Measurements from ENCODE around the gene ANKS1A.

ANKS1A gene

DNA sequence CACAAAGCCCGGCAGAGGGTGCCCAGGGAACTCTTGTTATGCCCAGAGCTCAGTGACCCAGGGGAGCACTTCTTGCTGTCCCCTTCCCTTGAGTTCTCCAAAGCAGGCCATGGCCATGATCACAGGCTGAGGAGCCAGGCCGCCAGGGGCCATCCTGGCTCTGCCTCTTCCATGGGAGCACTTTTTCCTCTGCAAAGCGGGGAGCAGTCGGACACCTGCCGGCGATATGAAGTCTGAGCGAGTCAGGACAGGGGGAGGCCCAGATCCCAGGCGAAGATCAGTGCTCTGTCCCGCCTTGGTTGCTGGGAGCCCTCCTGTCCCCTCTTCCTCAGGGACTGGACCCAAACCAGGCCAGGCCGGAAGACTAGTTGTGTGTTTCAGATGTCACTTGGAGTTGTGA is 184.2 kb downstream of the ANKS1A start:
- no peak for DNase-seq

- DNase-seq, result no peak
Measured at GRCh38 chr6:35073766-35074471, 184.9 kb downstream of the ANKS1A start.

DNA sequence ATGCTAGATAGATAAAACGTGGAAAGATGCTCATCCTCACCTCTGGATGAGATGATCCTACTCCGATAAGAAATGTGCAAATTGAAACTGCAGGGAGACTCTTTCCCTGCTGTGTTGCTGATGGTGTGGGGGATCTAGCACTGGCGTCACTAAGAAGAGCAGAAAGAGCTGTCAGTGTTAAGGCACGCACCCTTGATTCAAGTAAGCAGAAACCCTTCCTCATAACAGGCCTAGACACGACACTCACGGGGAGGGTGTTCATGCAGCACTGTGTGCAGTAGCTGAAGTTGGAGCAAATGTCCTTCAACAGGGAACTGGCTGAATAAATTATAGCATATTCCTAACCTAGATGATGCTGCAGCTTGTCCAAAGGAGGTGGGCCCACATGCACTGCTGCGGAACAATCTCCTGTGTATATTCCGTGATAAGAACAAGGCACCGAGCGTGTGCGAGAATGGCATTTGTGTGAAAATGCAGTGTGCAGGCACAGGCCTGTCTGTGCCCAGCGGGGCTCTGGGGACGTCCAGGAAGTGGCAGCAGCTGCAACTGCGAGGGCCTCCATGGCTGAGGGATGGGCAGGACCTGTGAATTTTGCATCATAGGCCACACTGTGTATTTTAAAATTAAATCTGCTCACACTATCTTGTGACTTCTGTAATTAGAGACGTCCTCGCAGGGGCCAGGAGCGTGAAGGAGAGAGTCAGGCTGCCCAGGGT is 188.1 kb downstream of the ANKS1A start:
- DNase-seq, result no peak

GRCh38 chr6:35077713-35078105 is 188.7 kb downstream of the ANKS1A start:
- DNase-seq, result no peak

- no peak for DNase-seq
Measured at GRCh38 chr6:35078226-35078850, 189.3 kb downstream of the ANKS1A start.

GRCh38 chr6:35078896-35079295 is 189.8 kb downstream of the ANKS1A start:
- DNase-seq, result no peak

DNA sequence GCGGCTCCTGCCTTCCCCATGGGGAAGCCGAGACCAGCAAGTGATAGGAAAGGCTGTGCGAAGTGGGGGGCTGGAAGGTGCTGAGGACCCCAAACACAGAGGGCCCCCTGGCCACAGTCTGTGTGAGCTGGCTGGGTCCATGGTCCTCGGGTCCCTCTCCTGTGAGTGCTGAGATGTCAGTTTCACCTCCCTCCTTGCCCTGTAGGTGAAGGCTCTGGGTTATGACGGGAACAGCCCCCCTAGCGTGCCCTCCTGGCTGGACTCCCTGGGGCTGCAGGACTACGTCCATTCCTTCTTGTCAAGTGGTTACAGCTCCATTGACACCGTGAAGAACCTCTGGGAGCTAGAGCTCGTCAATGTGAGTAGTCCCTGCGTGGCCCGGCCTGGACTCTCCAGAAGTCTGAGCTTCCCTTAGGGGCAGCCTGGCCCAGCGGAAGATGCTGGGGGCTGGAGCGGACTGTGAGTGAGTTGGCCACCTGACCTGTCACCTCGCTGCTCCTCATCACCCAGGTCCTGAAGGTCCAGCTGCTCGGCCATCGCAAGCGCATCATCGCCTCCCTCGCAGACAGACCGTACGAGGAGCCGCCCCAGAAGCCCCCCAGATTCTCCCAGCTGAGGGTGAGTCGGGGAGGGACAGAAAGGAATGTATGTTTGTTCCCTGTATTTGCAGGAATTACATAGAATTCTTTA is 190.4 kb downstream of the ANKS1A start:
- DNase-seq, result no peak

DNA sequence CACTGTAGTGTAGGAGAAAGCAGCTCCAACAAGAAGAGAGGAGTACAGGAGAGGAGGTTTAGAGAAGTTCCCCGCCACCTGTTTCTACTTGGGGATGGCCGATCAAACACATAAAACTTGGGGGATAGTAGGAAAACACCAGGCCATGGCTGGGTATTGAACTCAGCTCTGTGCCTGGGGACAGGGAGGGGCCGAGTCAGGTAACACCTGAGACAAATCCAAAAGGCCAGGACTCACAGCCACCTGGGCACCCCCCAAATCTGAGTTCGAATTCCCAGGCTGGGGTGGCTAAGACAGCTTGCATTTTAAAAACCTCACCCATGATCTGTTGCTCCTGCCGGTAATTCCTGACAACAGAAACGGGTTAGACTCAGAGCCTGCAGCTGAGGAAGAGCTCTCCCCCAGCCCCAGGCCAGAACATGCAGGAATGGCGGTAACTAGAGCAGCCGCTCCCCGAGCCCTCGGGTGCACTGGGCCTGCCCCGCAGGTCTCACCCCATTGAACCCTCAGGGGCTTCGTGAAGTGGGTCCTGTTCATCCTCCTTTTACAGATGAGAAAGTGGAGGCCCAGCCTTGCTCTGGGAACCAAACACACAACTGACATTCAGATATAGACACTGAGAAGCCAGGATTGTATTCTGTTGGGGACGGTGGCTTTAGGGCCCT is 191.1 kb downstream of the ANKS1A start:
- DNase-seq, result no peak

- no peak for DNase-seq
Measured at GRCh38 chr6:35080821-35081425, 191.9 kb downstream of the ANKS1A start.

DNA sequence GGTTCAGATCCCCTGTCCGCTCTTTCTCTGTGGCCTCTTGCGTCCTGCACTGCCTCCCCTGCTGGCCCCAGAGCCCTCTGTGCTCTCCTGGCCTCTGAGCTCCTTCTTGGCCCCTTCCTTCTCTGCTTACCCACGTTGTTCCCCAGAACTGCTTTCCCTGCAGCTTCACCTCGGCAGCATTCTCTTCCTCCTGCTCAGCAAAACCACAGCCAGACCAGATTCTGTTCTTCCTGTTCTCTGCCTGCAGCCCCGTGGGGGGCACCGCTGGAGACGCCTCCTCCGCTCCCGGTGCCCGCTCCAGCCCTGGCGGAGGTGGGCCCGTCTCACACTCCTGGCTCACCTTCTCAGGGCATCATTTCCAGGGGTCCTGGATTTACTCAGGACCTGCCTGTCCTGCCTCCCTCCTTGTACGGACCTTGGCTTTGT is 192.4 kb downstream of the ANKS1A start:
- no peak for DNase-seq

DNA sequence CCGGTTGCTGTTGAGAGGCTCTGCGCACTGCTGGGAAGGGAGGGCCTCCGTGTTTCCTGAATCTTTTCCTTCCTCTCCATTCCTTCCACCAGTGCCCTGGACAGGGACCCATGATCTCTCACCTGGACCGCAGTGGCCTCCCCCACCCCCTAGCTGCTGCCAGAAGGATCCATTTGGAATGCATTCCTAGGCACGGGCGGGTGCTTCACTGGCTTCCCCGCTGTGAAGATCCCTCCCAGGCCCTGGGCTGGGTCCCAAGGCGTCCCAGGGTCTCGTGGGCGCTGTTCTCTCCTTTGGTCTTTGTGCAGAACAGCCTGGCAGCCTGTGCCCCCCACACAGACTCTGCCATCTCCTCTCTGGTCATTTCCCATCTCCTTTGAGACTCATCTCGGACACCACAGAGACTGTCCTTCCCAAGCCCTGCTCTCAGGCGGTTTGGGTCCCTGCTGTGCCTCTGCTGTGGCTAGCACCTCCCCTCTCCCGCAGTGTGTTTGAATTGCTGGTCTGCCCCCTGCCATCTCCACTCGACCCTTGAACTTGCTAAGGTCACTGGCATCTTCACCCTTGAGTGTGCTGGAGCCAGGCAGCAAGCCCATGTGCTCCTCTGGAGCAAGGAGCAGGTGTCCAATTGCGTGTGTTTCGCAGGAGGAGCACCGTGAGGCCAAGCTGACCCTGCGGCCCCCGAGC is 193.1 kb downstream of the ANKS1A start:
- no peak for DNase-seq

GRCh38 chr6:35082733-35083403 is 193.8 kb downstream of the ANKS1A start:
- DNase-seq, result no peak

- DNase-seq, result no peak
Measured at GRCh38 chr6:35083507-35083906, 194.5 kb downstream of the ANKS1A start.

DNA sequence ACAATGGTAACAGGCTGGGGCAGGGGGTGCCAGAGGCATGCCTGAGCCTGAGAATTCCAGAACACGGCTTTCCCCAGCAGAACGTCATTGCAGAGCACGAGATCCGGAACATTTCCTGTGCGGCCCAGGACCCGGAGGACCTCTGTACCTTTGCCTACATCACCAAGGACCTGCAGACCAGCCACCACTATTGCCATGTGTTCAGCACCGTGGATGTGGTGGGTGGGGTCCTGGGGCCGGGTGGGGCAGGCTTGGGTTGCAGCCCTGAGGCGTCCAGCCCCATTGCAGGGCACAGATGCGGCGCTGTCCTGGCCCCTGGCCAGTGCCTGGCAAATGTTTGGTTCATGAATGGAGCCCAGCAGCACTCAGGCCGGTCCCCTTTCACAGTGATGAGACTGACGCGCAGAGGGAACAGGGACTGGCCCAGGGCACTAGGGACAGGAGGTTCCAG is 195.0 kb downstream of the ANKS1A start:
- no peak for DNase-seq

DNA sequence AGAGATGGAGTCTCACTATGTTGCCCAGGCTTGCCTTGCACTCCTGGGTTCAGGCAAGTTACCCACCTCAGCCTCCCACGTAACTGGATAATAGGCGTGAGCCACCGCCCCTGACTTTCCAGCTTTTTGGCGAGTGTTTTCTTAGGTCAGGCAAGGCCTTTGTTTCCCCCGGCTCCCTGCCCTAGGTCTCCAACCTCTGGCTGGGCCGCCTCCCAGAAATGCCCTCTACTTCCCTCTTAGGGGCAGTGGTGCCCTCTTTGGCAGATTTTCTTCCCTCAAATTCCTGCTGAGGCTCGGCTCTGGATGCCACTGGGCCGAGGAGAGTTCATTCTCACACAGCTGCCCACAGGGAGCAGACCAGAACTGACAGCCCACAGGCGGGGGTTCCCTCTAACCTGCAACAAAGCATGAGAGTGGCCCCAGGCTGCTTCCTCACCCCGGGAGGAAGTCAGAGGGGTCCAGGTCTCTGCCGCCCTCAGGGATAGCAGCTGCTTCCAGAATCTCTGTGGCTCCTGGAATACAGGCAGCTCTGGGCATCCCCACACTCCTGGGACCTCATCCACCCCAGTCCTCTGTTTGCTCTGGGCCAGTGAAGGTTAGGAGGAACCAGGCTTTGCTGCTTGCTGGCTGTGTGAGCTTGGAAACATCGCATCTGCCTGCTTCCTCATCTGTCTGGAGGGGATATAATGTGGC is 195.6 kb downstream of the ANKS1A start:
- DNase-seq, result no peak

GRCh38 chr6:35085359-35086281 is 196.6 kb downstream of the ANKS1A start:
- DNase-seq, result no peak

DNA sequence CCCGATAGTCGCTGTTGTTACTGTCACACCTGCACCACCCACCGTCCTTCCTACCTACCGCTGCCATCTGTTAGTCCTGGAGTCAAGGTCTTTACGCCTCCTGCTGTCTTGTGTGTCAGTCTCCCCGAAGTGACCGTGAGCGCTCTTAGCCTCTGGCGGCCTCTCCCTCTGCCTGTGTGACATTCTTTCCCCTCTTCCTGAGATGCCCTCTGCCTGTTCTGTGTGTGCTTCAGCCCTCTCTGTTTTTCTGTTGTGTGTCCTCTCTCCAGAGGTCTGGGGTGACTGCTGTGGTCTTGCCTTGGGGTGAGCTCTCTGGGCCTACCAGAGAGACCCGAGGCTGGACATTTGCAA is 197.2 kb downstream of the ANKS1A start:
- DNase-seq, result no peak

DNA sequence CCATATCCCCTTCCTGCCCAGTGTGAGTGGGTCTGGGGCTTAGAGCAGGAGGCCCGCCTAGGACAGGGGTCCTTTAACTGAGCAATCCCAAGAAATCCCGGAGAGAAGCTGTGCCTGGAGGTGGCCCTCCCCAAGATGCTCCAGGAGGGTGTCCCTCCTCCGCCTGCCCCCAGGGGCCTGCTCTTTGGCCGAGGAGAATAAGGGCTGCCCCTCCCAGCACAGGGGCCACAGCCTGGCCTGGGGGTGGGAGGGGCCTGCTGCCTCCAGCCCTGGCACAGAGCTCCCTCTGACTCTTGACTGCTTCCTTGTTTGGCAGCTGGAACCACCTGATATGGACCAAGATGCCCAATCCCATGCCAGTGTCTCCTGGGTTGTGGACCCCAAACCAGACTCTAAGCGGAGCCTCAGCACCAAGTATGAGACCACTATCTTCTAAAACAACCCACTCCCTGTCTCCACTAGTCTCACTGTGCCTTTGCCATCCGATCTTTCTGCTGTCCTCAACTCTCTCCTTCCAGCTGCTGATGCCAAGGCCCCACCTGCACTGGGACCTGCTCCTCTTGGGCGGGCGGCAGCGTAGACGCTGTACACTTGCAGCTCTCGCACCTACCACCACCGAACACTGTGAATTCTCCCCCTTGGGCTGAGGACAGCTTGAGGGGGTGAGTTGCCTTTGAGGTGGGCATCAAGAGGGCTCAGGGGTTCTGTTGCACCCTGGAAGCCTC is 197.7 kb downstream of the ANKS1A start:
- no peak for DNase-seq
